Measurements from ENCODE around the gene PRSS2.

DNA sequence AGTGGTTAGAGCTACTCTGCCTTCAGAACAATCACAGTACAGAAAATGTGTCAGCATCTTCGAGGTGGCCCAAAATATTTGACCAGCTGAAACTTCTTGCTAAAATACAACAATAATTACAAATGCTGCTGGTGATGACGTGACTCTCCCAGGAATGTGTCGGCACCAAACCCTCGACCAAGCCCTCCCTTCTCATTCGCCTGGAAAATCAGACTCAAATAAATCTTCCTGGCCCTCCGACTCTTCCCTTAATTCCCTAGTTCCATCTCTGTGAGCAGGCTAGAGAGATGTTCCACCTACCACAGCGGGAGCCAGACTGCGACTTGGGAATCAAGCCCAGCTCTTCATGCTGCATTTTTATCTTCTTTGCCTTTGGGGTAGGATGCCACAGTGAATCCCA, 4.1 kb downstream of the PRSS2 start:
- TF ChIP-seq POLR2AphosphoS5 (IDR thresholded peaks at IDR 0.05; ENCODE audit: low read depth) (no peak), CTCF (IDR thresholded peaks at IDR 0.05; ENCODE audit: insufficient read depth, low read length) (no peak)
